H4 (cell line): Measurements from ENCODE around the gene THAP4. TPM values are rescaled to one million over a fixed set of nuclear protein-coding genes. Genes with fewer than 3 reads are reported as not detected.
A peak's percentile ranks its signal among the peaks of the same experiment; 100 is the strongest.
"Not testable (repeated sequence)": the region's sequence is repeated elsewhere in the genome, so short reads cannot be mapped to it uniquely, and the experiment has no call there.

Source experiments
- DNase-seq: peaks from one replicate; pipeline ENCODE4 v3.0.0-alpha.2; 2015; ENCODE audit warnings: low spot score
- total RNA-seq: library from RNA; depleted of rRNA; stranded (reverse); fragments of >200 nt; shearing (Covaris generic); gene quantifications from 2 replicates; pipeline ENCODE4 v1.2.3, GENCODE V29; 2014

THAP4 gene
- total RNA-seq, 1 experiment from 2014 or later, result 30.1 TPM

DNA sequence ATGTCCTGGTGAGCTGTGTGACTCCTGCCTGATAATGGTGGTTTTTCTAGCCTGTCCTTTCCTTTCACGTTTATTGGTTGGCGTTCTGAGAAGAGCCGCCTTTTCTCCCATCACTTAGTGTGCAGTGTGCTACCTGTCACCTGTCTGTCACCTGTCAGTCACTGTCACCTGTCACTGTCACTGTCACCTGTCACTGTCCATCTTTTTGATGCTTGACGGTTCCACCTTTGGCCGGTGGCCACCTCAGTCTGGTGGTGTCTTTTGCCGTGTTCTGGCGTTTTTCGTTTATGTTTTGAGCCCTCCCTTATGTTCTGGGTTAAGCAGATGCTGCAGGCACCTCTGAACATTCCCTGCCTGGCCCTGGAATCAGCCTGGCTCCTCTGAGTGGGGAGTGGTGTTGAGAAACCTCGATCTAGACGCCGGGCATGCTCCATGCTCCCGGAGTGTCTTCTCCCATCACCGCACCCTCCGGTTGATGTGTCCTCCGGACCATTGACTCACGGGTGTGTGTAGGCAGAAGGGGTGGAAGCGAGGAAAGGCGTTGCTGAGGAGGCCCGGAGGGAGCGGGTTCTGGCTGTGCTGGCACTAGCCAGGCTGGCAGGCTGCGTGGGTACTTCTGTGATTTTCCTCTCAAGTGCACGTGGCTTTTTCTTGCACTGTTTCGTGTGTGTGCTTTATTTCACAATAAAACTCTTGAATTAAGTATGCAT lies 28.9 kb upstream of the THAP4 start:
- no peak for DNase-seq

DNA sequence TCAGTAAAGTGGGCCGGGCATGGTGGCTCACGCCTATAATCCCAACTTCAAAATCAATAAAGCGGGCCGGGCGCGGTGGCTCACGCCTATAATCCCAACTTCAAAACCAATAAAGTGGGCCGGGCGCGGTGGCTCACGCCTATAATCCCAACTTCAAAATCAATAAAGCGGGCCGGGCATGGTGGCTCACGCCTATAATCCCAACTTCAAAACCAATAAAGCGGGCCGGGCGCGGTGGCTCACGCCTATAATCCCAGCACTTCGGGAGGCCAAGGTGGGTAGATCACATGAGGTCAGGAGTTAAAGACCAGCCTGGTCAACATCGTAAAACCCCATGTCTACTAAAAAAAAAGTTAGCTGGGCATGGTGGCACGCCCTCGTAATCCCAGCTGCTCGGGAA lies 25.8 kb upstream of the THAP4 start:
- DNase-seq, result not testable (repeated sequence)

DNA sequence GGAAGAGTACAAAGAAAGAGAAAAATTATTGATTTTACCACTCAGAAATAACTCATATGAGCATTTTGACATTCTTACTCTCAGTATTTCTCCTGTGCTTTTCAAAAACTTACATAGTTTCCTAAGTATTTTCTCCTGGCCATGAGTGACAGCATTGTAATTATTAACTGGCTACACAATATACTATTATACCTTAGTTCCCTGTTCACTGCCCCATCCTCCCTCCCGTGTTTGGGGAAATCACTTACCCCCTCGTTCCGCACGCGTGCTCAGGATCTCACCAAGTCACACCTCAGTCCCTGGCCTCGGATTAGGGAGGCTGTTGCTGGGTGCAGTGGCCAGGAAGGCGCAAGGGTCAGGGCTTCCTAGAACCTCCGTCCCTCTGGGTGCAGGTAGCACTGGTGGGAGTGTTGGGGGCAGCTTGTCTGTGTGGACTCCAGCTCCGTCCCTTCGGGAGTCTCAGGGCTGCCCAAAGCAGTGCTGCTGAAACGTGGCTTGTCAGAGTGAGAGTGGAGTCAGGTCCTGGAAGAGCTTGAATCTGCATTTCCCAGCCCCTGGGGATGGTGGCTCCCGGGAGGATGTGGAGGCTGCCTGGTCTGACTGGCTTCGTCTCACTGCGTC lies 23.7 kb upstream of the THAP4 start:
- DNase-seq, result no peak

GRCh38 chr2:241659150-241659739 lies 22.3 kb upstream of the THAP4 start:
- DNase-seq, result peak; percentile 43

DNA sequence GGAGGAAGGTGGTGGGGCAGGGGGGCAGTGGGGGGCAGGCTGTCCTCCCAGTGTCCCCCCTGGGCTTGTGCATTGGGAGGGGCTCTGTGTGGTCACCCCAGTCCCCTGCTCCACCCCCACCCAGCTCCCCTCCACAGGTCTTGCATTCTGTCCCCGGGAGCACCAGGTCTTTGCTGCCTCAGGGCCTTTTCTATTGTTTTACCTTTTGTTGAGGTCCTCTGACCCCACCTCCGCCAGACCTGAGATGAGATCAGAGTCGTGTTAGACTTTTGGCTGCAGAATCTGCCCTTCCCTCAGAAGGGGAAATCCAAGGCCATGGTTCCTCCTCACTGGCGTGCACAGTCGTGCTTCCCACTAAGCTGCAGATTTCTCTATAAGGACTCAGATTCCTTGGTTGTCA lies 21.3 kb upstream of the THAP4 start:
- no peak for DNase-seq

DNA sequence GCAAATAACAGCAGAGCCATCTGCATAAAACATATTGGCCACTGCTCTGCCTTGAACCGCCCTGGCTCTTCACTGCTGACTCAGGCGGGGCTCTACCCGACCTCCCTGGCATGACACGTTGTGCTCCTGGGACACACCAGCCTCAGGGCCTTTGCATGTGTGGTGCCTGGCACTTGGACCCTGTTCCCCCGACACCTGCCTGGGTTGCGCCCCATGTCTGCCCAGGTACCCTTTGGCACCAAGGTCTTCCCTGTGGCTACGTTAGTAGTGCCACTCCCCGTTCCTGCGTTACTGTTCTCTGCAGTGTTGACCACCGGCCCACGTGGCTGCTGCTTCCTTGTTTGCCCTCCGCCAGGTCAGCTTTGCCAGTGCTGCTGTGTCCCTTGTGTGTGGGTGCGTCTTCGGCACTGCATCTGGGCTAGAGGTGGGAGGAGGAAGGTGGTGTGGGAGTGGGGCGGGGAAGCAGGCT lies 20.9 kb upstream of the THAP4 start:
- DNase-seq, result no peak

DNA sequence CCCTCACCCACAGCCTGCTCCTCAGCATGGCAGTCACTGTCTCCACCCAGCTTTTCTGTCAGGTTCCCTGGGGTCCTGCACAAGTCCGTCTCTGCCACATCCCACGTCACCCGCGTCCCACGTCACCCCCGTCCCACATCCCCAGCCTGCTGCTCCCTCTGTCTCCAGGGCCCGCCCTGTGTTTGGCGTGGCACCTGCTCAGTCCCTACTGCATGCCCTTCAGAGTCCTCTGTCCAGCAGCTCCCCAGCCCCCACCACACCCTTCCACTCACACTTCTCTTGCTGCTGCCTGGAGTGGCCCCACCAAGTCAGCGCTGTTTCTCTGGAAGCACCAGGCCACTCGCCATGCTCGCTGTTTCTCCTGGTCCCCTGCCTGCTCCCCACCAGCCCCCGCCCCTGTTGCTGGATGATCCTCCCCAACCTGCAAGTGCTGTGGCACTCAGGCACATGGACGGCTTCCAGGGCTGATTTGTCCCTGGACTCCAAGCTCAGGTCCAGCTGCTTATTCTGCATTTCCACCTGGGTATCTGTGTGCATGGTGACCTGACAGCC lies 19.3 kb upstream of the THAP4 start:
- DNase-seq, result no peak

- no peak for DNase-seq
Measured at GRCh38 chr2:241655516-241656189, 18.7 kb upstream of the THAP4 start.

- no peak for DNase-seq
Measured at GRCh38 chr2:241654551-241654950, 17.6 kb upstream of the THAP4 start.

DNA sequence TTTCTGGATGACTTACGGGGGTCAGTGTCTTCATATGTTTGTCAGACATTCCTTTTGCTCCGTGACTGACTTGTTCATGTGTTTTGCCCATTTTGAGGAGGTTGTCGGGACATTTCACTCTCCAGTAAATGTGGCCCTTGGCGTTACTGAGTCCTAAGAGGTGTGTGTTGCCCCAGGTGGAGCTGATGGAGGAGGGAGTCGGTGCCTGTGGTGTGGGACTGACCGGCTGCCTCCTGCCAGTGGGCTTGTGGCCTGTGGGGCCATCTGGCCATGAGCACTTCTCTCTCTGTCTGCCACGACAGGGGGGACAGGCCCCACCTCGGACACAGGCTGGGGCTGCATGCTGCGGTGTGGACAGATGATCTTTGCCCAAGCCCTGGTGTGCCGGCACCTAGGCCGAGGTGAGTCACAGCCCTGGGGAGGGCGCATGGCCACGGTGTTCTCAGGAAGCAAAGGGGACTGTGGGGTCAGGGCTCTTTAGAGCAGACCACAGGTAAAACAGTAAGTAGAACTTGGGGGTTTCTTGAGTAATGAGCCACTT lies 16.3 kb upstream of the THAP4 start:
- no peak for DNase-seq

DNA sequence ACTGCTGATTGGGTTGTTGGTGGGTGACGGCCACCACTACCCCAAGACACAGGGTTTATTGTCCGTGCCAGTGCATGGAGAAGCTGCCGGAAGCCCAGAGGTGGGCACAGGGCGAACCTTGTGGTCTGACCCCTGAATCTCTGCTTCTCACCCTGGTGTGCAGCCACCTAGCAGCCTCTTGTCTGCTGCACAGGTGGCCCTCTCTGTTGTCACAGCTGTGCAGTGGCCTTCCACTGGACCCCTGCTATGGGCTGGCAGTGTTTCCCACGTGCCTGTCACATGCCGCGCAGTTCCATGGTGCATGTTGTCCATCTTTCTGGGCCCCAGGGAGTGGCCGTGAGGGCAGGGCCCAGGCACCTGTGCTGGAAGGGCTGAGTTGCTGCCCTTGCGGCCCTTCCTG lies 15.8 kb upstream of the THAP4 start:
- no peak for DNase-seq

GRCh38 chr2:241652142-241652541 lies 15.2 kb upstream of the THAP4 start:
- no peak for DNase-seq

GRCh38 chr2:241649927-241650326 lies 13.0 kb upstream of the THAP4 start:
- DNase-seq, result no peak

- DNase-seq, result no peak
Measured at GRCh38 chr2:241649404-241649803, 12.4 kb upstream of the THAP4 start.

DNA sequence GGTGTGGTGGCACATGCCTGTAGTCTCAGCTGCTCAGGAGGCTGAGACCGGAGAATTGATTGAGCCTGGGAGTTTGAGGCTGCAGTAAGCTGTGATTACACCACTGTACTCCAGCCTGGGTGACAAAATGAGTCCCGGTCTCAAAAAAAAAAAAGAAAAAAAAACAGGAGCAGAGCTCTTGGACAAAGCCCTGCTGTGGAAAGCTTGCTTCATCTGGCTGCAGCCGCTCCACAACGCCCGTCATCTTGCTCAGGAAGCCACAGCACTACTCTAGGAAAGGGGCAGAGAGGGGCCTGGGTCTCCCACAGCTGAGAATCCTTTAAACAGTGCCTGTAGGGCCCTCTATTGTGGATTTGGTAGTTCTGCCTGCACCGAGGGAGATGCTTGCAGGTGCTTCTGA lies 11.5 kb upstream of the THAP4 start:
- no peak for DNase-seq

- no peak for DNase-seq
Measured at GRCh38 chr2:241645915-241646645, 9.1 kb upstream of the THAP4 start.

GRCh38 chr2:241645056-241645914 lies 8.3 kb upstream of the THAP4 start:
- DNase-seq, result no peak

- no peak for DNase-seq
Measured at GRCh38 chr2:241641631-241642030, 4.7 kb upstream of the THAP4 start.

DNA sequence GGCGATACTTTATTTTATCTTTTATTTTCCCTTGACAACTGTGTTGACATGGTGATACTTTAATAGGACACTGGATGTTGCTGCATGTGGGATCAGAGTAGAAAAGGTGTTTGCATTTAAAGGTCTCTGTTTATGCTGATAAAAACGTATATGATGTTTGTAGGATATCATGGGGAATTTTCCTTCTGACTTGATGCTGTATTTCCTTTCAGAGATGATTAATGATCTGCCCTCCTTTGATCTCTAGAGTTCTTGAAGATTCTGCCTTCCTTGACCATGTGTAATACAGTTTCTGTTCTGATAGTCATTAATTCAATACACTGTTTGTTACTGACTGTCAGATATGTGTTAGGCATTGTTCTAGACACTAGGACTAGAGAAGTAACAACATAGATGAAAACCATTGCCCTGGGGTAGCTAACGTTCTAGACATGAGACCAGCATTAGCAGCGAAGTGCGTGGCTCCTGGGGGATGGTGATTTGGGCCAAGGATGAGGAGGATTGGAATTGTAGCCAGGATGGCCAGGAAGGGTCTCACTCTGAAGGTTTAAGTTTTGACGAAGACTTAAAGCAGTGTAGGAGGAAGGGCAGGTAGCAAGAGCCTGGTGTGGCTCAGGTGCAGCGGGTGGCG lies 3.3 kb upstream of the THAP4 start:
- DNase-seq, result no peak

GRCh38 chr2:241639385-241639784 lies 2.4 kb upstream of the THAP4 start:
- no peak for DNase-seq
